IMR-90 (cell line): Measurements from ENCODE around the gene CDK5RAP2. TPM values are rescaled to one million over a fixed set of nuclear protein-coding genes. Genes with fewer than 3 reads are reported as not detected.

Experiments used
- ATAC-seq: fragments of 200-7000 bp; cut with Tn5 transposase; 2 replicates; pipeline ENCODE4 v1.9.1; 2020; ENCODE audit warnings: low read depth, mild to moderate bottlenecking, moderate library complexity
- BruUV-seq: library from RNA; stranded (reverse); fragments of 400-500 nt; replicated peaks from 2 replicates; lab custom pipeline; 2021; lab: Mats Ljungman, UMichigan
- CTCF ChIA-PET: fragments of 300-600 bp; formaldehyde crosslinking; extraction: SDS; loops from one replicate; lab custom pipeline; 2021; ENCODE audit warnings: antibody characterized with exemption; lab: Yijun Ruan, JAX
- POLR2A ChIA-PET: fragments of 300-600 bp; sonication (Branson Sonifier 250); formaldehyde crosslinking; loops from one replicate; lab custom pipeline; 2022; ENCODE audit warnings: antibody characterized with exemption; ENCODE audit not compliant: unreplicated experiment; lab: Charles Lee
- DNase-seq: peaks from one replicate; pipeline ENCODE4 v3.0.0; 2013
- H2AFZ ChIP-seq: replicated peaks from 2 replicates; pipeline ENCODE3; 2013; ENCODE audit warnings: low read length, mild to moderate bottlenecking; ENCODE audit not compliant: poor library complexity
- H2AK5ac ChIP-seq: 2 replicates; pipeline ENCODE4 v1.6.1; 2013; ENCODE audit warnings: low read depth, low read length, inconsistent platforms
- H2AK9ac ChIP-seq: replicated peaks from 2 replicates; pipeline ENCODE3; 2013; ENCODE audit warnings: mild to moderate bottlenecking, low read depth, low read length, moderate library complexity; ENCODE audit not compliant: poor library complexity
- H2BK120ac ChIP-seq: 2 replicates; pipeline ENCODE4 v1.6.1; 2013; ENCODE audit warnings: low read depth, low read length, inconsistent platforms
- H2BK15ac ChIP-seq: 3 replicates; pipeline ENCODE4 v1.6.1; 2013; ENCODE audit warnings: low read depth, low read length, inconsistent platforms
- H2BK20ac ChIP-seq: 2 replicates; pipeline ENCODE4 v1.6.1; 2013; ENCODE audit warnings: low read depth, mild to moderate bottlenecking, inconsistent platforms, low read length, moderate library complexity
- H2BK5ac ChIP-seq: 2 replicates; pipeline ENCODE4 v1.6.1; 2013; ENCODE audit warnings: mild to moderate bottlenecking, low read depth, low read length, inconsistent platforms; ENCODE audit not compliant: poor library complexity, severe bottlenecking
- H3K14ac ChIP-seq: replicated peaks from 2 replicates; pipeline ENCODE4 v1.6.1; 2013; ENCODE audit warnings: low read depth, low read length, inconsistent platforms
- H3K18ac ChIP-seq: 2 replicates; pipeline ENCODE4 v1.6.1; 2013; ENCODE audit warnings: low read depth, low read length, control low read depth
- H3K23ac ChIP-seq: 2 replicates; pipeline ENCODE4 v1.6.1; 2013; ENCODE audit warnings: low read depth, low read length, inconsistent platforms
- H3K27ac ChIP-seq: 2 replicates; pipeline ENCODE4 v1.5.1; 2013; ENCODE audit warnings: mild to moderate bottlenecking, control low read depth, low read length; ENCODE audit not compliant: insufficient read depth
- H3K27me3 ChIP-seq: 2 replicates; pipeline ENCODE4 v1.6.1; 2013; ENCODE audit warnings: low read length; ENCODE audit not compliant: control insufficient read depth, insufficient read depth
- H3K36me3 ChIP-seq: 2 replicates; pipeline ENCODE4 v1.6.1; 2013; ENCODE audit warnings: low read length, mixed read lengths; ENCODE audit not compliant: control insufficient read depth, insufficient read depth
- H3K4ac ChIP-seq: 2 replicates; pipeline ENCODE4 v1.6.1; 2013; ENCODE audit warnings: low read depth, low read length, inconsistent platforms
- H3K4me1 ChIP-seq: 2 replicates; pipeline ENCODE4 v1.6.1; 2013; ENCODE audit warnings: low read length, mixed read lengths; ENCODE audit not compliant: control insufficient read depth, insufficient read depth
- H3K4me2 ChIP-seq: 2 replicates; pipeline ENCODE4 v1.6.1; 2013; ENCODE audit warnings: low read depth, mild to moderate bottlenecking, control low read depth, low read length, moderate library complexity
- H3K4me3 ChIP-seq: 2 replicates; pipeline ENCODE4 v1.5.1; 2013; ENCODE audit warnings: low read depth, mild to moderate bottlenecking, control low read depth, low read length, moderate library complexity; ENCODE audit not compliant: insufficient read depth
- H3K56ac ChIP-seq: 2 replicates; pipeline ENCODE4 v1.6.1; 2013; ENCODE audit warnings: low read length, inconsistent platforms; ENCODE audit not compliant: insufficient read depth; ENCODE audit errors: extremely low read depth
- H3K79me1 ChIP-seq, 2 experiments: 2 replicates each; pipeline ENCODE4 v1.6.1; 2013; ENCODE audit warnings: low read length in 2 of 2, inconsistent platforms in 1 of 2, low read depth in 1 of 2
- H3K9ac ChIP-seq: 2 replicates; pipeline ENCODE4 v1.6.1; 2013; ENCODE audit warnings: low read depth, low read length, control low read depth
- H3K9me1 ChIP-seq: 2 replicates; pipeline ENCODE4 v1.6.1; 2013; ENCODE audit warnings: low read length, inconsistent platforms; ENCODE audit not compliant: insufficient read depth
- H3K9me3 ChIP-seq: 2 replicates; pipeline ENCODE4 v1.6.1; 2013; ENCODE audit warnings: low read length; ENCODE audit not compliant: control insufficient read depth, insufficient read depth
- H4K20me1 ChIP-seq: 2 replicates; pipeline ENCODE4 v1.6.1; 2013; ENCODE audit warnings: low read length, inconsistent platforms; ENCODE audit not compliant: insufficient read depth
- H4K5ac ChIP-seq: 2 replicates; pipeline ENCODE4 v1.6.1; 2013; ENCODE audit warnings: mild to moderate bottlenecking, low read depth, low read length, control low read depth
- H4K8ac ChIP-seq, 2 experiments: 2 replicates each; pipeline ENCODE4 v1.6.1; 2013; ENCODE audit warnings: low read depth in 2 of 2, low read length in 2 of 2, control low read depth in 1 of 2, inconsistent platforms in 1 of 2
- H4K91ac ChIP-seq: 2 replicates; pipeline ENCODE4 v1.6.1; 2013; ENCODE audit warnings: low read depth, low read length, inconsistent platforms; ENCODE audit not compliant: insufficient read depth
- CEBPB ChIP-seq: IDR thresholded peaks from 2 replicates; pipeline ENCODE4 v1.6.1; 2012; ENCODE audit warnings: low read depth, low read length, improper control_type of control experiment
- FOS ChIP-seq: fragments of 150-350 bp; IDR thresholded peaks from 2 replicates; pipeline ENCODE4 v1.6.1; 2016; ENCODE audit warnings: low read depth, low read length
- NFE2L2 ChIP-seq: fragments of 150-350 bp; IDR thresholded peaks from 2 replicates; pipeline ENCODE4 v1.6.1; 2016; ENCODE audit warnings: low read depth, mild to moderate bottlenecking, low read length
- RAD21 ChIP-seq: IDR thresholded peaks from 2 replicates; pipeline ENCODE4 v1.6.1; 2012; ENCODE audit warnings: low read length, improper control_type of control experiment
- SMC3 ChIP-seq: fragments of 150-350 bp; IDR thresholded peaks from 2 replicates; pipeline ENCODE4 v1.6.1; 2016; ENCODE audit warnings: low read depth, mild to moderate bottlenecking, antibody characterized with exemption, low read length, moderate library complexity
- WGBS, 2 experiments: methylation state at CpG; one replicate each; pipeline versions ENCODE4 v1.1.5 to v1.1.7; 2013; ENCODE audit warnings: missing lambda C conversion rate in 2 of 2; ENCODE audit not compliant: insufficient read length in 1 of 2; ENCODE audit errors: extremely low coverage in 2 of 2; 5-methylcytosine and 5-hydroxymethylcytosine counted together
- dilution Hi-C: fragments of 300-500 bp; cut with HindIII; formaldehyde crosslinking; loops from one replicate; pipeline ENCODE4 v1.14.3; 2018; ENCODE audit warnings: low sequenced_read_pairs; ENCODE audit not compliant: unreplicated experiment
- in situ Hi-C: fragments of 300-500 bp; cut with MboI; formaldehyde crosslinking; loops from 3 replicates; pipeline ENCODE4 v1.14.3; 2019; ENCODE audit warnings: low sequenced_read_pairs, inconsistent platforms, mixed read lengths
- intact Hi-C: fragments of 100-400 bp; cut with micrococcal nuclease; formaldehyde crosslinking; loops from 2 replicates; pipeline ENCODE4 v1.10.0; 2022
- polyA plus RNA-seq, 3 experiments: library from polyadenylated mRNA; depleted of rRNA; stranded (reverse); fragments of >200 nt; gene quantifications; 2 replicates each; pipeline ENCODE4 v1.2.3, GENCODE V29; 2012; ENCODE audit warnings: low replicate concordance in 1 of 3
- total RNA-seq: library from RNA; depleted of rRNA; stranded (reverse); fragments of >200 nt; gene quantifications from 2 replicates; pipeline ENCODE4 v1.2.3, GENCODE V29; 2012
- TF ChIP-seq, protein P1 (sequence below): conservative IDR thresholded peaks from 2 replicates; pipeline ENCODE4 v1.5.1; 2012; ENCODE audit warnings: mild to moderate bottlenecking, low read depth, low read length, improper control_type of control experiment

Gene CDK5RAP2
- total and polyA plus RNA-seq, 2 of the 4 experiments (the other 2 are of a cell fraction): 29.5 to 31.7 TPM

DNA sequence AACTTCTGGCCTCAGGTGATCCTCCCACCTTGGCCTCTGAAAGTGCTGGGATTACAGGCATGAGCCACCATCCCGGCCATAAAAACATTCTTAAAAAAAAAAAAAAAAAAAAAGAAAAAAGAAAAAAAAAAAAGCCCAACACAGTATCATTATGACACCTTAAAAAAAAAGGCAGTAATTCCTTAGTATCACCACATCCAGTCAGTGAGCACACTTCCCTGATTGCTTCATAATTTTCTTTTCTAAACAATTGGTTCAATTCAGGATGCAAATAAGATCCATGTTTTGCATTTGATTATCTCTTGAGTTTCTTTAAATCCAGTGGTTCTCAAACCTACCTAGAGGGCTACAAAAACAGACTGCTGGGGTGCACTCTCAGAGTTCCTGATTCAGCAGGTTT lies 182.5 kb downstream of the CDK5RAP2 start:
- Histone ChIP-seq H3K4me2 (no peak overlapping the region), H3K27me3 (no peaks in the 10 kb centered on the region), H3K56ac (no peak overlapping the region), H2BK20ac (peak overlapping the region; percentile 44), H2BK120ac (peak overlapping the region; percentile 68), H2AK9ac (no peak overlapping the region), H4K20me1 (no peaks in the 10 kb centered on the region), H4K5ac (peak overlapping the region; percentile 32), H3K14ac (peak overlapping the region; percentile 33; the same call in 1 of the 2 replicates), H4K8ac (peak overlapping the region; percentile 35 to 46; a peak in 2 of 4 replicates), H3K27ac (peak overlapping the region; percentile 55; the same call in 1 of the 2 replicates), H3K4ac (peak overlapping the region; percentile 66), H4K91ac (no peak overlapping the region; the same call in 1 of the 2 replicates), H2AK5ac (no peak overlapping the region), H3K79me1 (peaks cover 4 to 15% of the 10 kb centered on the region in 2 experiments), H3K4me1 (peaks cover 36% of the 10 kb centered on the region), H2BK15ac (peak overlapping the region; percentile 55; the same call in 1 of the 3 replicates), H3K4me3 (no peak overlapping the region), H3K18ac (peak overlapping the region; percentile 31; the same call in 1 of the 2 replicates), H2AFZ (no peak overlapping the region), H3K36me3 (peaks cover 15% of the 10 kb centered on the region), H3K9me1 (peaks cover 40% of the 10 kb centered on the region), H3K9me3 (no peaks in the 10 kb centered on the region), H3K23ac (no peak overlapping the region), H2BK5ac (peak overlapping the region; percentile 42), H3K9ac (no peak overlapping the region)
- TF ChIP-seq SMC3 (no peak), RAD21 (no peak), FOS (no peak), CEBPB (peak; percentile 74), NFE2L2 (no peak)
- TF ChIP-seq, protein P1, sequence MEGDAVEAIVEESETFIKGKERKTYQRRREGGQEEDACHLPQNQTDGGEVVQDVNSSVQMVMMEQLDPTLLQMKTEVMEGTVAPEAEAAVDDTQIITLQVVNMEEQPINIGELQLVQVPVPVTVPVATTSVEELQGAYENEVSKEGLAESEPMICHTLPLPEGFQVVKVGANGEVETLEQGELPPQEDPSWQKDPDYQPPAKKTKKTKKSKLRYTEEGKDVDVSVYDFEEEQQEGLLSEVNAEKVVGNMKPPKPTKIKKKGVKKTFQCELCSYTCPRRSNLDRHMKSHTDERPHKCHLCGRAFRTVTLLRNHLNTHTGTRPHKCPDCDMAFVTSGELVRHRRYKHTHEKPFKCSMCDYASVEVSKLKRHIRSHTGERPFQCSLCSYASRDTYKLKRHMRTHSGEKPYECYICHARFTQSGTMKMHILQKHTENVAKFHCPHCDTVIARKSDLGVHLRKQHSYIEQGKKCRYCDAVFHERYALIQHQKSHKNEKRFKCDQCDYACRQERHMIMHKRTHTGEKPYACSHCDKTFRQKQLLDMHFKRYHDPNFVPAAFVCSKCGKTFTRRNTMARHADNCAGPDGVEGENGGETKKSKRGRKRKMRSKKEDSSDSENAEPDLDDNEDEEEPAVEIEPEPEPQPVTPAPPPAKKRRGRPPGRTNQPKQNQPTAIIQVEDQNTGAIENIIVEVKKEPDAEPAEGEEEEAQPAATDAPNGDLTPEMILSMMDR: no peak
- intact Hi-C loops: loop anchor here (5.0 kb wide), 1 partner anchor 35 kb away; no protein-coding TSS in a partner anchor
- no peak for DNase-seq
- ChIA-PET CTCF (no interaction called here), POLR2A (no interaction called here)
- dilution Hi-C loops: no loop called here
- ATAC-seq: no peak
- no CpG with 5 or more reads among the region's 1 CpG for WGBS, 2 experiments
- no TSS peak for BruUV-seq
- in situ Hi-C loops: no loop called here
